NCI-H748 treated with DMSO at 0.1 percent for 48 hours (cell line): Measurements from ENCODE around the gene SLK.

Experiments
- DNase-seq: peaks from one replicate; lab custom pipeline; 2025; lab: John Stamatoyannopoulos, UW

The SLK gene

DNA sequence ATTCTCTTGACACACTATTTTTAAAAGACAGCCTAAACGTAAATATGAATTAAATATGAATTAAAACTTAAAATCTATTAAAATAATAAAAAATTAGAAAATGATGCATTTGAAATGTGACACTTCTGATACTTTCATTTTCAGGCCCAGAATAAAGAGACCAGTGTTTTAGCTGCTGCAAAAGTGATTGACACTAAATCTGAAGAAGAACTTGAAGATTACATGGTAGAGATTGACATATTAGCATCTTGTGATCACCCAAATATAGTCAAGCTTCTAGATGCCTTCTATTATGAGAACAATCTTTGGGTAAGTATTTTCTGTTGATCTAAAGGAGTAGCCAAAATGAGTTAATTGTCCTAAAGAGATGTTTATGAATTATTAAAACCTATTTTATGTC is 23.6 kb downstream of the SLK start:
- DNase-seq: no peak

DNA sequence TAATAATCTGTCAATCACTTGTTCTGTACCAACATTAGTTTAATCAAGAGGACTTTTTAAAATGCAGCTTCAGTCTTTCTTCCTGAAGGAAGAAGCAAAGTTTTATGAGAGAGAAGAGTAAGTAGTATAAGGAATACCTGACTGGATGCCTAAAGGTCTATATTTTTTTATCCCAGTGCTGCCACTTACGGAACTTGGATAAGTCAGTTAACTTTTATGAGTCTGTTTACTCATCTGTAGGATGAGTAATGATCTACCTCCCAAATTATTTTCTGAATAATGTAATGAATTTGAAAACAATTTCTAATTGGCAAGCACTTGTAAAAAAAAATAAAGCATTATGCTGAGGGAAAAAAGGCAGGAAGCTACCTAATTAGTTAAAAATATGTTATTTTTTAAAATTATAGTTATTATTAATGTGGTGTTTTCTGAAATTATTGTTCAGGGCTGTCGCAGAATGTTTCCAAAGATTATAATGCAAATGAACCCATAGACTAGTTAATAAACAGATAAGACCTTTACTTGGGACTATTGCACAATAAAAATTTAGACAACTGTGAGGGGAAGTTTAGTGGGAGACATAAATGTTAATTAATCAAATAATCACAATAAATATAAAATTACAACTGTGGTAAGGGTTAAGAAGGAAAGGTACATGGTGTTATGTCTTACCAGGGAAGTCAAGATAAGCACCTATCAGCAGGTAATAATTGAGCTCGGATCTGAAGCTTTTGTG is 24.6 kb downstream of the SLK start:
- no peak for DNase-seq

DNA sequence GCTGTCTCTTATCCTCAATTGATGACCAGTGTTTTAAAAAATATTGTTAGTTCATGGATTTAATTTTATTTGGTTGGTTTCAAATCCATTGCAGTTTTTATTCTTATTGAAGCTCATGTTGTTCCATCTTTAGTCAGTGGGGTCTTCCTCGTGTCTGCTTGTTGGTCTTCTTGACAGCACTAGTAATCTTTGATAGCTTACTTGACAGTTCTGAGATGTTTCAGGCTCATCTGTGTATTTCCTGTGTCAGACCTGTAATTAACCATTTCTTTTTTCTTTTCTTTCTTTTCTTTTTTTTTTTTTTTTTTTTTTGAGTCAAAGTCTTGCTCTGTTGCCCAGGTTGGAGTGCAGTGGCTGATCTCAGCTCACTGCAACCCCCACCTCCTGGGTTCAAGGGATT is 28.2 kb downstream of the SLK start:
- DNase-seq: no peak

DNA sequence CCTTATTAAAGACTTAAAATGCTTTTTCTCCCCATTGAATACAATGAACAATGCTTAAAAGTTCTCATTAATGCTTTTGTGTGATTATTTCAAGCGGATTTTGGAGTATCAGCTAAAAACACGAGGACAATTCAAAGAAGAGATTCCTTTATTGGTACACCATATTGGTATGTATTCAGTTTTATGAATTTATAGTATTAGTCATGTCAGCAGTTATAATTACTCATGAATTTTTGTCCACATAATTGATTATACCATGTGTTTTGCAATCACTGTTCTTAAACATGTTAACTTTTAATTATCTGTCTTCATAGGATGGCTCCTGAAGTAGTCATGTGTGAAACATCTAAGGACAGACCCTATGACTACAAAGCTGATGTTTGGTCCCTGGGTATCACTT is 31.9 kb downstream of the SLK start:
- DNase-seq: no peak

DNA sequence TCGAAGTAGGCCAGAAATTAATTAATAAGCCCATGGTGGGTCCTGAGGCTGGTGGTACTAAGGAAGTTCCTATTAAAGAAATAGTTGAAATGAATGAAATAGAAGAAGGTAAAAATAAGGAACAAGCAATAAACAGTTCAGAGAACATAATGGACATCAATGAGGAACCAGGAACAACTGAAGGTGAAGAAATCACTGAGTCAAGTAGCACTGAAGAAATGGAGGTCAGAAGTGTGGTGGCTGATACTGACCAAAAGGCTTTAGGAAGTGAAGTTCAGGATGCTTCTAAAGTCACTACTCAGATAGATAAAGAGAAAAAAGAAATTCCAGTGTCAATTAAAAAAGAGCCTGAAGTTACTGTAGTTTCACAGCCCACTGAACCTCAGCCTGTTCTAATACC is 36.0 kb downstream of the SLK start:
- no peak for DNase-seq

DNA sequence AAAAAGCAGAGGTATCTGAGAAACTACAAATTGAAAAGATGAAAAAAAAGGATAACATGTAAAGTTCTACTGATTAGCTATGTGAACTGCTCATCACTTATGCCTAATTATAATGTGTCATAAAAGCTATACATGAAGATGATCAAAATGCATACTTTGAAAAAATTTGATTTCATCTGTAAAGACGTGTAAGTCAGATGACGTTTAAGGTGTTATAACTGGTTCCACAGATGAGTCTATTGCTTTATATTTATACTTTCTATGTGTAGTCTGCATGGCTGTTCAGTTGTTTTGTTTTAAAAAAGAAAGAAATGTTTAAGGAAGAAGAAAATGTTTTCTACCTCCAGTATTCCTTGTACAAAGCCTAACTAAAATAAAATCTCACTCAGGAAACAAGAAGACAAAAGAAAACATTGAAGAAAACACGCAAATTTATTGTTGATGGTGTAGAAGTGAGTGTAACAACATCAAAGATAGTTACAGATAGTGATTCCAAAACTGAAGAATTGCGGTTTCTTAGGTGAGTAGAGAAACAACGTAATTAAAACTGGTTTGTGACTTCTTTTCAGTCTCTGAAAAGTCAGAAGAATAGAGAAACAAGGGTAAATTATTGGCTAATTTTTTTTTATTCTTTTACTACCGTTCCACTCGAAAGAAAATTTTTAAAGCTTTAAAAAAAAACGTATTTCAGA is 38.4 kb downstream of the SLK start:
- no peak for DNase-seq

DNA sequence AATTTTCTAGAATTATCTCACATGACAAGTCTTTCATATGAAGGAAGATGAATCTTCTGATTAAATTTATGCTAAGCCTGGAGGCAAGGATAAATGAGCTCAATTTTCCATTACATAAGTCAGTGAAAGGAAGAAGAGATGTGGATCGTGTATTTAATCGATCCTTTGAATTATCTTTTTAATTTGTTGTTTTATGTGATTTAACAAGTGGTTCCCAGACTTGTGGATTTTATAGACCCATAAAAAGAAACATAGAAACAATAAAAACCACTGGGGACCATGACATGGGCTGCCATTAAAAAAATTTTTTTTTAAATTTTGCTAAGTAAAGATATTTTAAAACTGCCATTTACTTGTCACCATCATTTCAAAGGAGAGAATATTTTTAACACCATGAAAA is 45.0 kb downstream of the SLK start:
- DNase-seq: no peak

DNA sequence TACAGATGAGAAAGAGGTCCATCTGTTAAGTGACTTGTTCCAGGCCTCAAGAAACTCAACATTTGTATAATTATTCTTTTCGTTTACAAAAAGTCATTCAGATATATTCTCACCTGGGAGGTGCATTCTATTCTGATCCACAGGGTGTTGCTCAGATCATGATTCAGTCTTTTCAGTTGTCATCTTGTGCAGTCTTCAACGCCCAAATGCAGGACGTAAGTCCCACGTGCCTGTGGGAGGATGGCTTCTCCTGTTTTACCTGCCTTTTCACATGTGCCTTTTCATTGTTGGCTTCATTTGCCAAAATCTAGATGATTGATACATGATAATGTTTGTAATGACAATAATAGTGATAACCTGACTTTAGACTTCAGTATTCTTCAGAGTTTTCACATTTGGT is 46.5 kb downstream of the SLK start:
- no peak for DNase-seq

DNA sequence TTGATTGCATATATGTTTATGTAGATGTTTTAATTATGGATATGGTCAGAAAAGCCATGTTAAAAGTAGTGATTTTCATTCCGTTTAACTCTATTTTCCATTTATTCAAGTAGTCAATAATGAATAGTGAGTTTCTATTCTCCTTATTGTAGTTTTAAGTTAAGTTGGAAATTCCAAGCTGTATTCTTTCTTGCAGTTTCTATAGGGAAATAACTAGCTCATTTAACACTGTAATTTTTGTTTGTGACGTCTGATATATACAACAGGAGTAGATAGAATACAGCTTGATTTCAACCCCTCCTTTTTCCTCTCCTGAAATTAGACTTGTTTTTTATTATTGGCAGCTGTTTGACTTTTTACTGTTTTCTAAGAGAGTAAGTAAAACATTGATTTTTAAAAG is 47.2 kb downstream of the SLK start:
- DNase-seq: no peak

DNA sequence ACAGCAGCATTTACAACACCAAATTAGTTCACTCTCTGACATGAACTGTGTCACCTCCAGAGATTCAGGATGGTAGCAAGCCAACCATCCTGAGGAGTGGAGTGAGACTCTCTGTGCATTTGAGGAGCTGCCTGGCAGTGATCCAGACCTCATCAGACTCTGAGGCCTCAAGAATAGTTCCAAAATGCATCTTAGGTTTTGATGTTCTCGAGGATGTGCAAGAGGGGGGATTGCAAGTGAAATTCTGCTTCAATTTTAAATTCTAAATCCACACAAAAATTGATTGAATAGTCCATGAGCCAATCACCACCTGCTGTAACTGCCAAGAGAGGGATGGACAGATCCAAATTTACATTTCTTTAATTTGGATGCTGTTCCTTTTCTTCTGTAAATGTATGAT is 49.7 kb downstream of the SLK start:
- DNase-seq: no peak

DNA sequence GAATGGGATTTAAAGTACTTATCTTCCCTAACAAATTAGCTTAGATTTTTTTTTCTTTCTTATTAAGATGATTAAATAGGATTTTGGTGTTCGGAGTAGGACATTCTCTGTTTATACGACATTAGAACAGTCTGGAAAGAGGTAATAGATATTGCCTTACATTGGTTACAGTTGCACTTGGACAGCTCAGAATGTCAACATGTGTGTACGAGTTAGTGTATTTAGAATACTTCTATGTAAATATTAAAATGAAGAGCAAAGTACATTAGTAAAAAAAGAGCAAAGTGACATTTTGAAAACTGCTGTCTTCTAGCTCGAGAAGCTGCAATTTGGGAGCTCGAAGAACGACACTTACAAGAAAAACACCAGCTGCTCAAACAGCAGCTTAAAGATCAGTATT is 51.5 kb downstream of the SLK start:
- DNase-seq: no peak

DNA sequence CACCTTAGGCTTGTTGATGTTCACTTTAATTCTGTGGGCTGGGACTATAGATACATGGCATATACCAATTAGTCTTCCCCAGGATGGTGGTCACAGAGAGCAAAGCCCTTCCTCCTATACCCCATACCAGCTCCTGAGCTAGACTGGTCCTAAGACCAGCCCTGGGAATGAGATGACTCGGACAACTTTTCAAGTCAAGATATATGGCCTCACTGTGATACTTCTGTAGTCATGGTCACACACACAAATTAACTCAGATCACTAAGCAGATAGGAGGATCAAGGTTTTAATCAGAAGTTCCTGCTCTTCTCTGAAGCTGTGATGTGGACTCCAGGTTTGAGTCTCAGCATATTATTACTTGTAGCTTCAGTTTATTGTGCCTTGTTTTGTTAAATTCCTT is 53.1 kb downstream of the SLK start:
- DNase-seq: no peak

DNA sequence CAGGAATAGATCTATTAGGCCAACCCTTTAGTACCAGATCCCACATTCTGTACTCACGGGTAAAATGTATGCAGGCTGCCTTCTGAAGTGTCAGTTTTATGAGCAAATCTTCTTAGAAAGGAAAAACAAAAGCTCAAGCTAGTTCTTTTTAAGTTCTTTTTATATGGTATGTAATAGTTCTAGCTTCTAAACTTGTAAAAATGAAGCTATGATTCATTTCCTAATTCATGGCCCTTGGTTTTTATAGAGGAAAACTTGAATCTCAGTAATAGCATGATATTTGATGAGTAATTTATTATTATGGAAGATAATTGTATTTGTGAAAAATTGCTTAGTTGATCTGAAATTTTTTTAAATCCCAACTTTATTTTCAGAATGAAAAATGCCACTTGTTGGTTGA is 54.3 kb downstream of the SLK start:
- no peak for DNase-seq

DNA sequence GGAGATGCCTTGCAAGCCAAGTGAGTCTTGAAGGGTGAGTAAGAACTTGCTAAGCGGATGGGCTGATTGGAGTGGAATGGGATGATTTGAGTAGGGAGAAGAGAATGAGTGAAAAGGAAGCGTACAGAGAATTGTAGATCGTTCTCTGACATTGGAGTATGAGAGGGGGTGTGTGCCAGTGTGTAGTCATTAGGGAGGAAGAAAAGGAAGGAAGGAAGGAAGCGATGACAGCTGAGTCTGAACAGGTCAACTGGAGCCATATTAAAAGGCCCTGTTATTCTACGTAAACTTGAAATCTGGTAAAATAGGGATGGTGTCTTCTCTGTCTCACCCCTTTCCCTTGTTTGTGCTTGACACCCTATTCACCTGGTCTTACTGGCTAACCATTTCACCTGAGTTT is 55.1 kb downstream of the SLK start:
- DNase-seq: no peak

DNA sequence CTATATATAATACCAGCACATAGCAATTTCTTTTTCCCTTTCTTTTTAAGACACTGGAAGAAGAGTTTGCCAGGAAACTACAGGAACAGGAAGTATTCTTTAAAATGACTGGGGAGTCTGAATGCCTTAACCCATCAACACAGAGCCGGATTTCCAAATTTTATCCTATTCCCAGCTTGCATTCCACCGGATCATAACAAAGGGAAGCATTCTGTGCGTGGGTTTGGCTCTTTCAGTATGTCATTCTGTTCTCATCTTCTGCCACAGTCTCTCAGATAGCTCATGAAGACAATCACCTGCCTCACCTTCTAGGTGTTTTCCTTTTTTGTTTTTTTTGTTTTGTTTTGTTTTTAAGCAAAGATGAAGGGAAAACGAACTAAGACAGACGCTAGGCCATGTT is 58.6 kb downstream of the SLK start:
- DNase-seq: no peak

DNA sequence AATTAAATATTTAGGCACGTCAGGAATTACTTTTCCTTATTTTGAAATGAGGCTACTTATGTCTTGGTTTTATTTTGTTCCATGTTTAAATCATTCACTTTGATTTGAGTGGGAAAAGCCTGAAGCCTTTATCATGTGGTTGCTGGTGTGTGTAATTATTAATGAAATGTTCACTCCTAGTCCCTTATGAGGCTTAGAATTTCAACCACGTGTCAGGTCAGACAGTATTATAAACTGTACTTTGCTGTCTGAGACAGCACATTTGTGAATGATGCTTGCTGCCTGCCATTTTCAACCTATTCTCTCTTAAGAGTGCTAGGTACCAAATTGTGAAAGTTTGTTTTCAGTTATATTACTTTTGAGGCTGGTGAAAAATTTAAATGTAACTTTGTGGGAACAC is 59.8 kb downstream of the SLK start:
- DNase-seq: no peak

DNA sequence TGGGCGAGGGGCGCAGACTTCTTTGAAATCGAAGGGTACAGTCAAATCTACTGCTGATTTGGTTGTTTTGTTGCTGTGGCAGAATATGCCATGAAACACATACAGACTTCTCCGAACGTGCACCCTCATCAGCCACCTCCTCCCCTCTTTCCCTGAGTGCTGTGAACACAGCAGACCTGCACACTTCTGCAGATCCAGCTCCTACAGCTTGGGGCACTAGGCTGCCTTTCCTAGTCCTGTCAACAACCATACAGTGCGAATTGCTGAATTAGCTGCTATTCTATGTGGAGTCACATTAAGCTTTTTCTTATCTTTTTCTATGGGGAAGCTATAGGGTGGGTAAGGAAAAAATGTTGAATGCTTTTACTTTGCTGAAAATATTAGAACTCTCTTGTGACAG is 61.2 kb downstream of the SLK start:
- no peak for DNase-seq

DNA sequence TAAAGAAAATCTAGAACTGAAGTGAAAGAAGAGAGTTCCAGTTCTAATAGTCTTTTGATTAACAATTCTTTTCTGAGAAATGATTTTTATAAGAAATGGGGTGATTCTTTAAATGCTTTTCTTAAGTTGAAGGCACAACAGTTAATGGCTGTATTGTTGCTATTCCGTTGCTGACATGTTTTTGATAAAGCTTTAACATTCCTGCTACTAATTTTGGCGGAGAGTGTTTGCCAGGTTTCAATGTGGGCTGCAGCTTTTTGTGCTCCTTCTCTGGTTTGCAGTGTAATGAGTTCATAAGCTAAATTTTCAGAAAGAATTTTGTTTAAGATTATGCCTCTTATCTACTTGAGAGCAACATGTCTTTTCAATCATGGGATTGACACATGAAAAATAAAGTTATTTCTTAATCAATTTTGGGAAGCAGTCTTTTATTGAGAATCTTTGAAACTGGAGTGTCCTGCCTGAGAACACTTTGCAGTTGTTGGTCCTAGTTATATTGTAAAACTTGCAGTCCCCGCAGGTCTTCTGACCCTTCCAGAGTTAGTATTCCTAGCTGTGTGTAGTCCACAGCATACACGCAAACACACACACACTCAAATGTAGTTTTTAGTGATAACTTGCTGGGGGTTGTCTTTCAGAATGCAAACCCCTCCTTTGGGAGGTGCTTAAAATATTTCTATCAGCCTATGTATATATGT is 62.0 kb downstream of the SLK start:
- DNase-seq: no peak

DNA sequence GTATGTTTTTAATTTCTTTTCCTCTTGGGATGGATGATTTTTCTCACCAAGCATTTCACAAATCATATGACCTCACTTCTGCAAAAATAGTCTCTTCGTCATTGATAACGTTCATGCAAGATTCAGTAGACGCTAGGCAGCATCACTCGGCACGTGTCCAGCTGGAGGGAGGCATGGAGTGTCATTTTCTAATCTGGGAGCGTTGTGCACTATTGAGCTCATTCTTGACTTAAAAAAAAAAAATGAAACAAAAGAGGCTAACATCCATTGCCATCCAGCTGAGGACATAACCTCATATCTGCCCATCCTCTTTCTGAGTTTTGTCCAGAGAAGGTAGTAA is 62.6 kb downstream of the SLK start:
- no peak for DNase-seq

DNA sequence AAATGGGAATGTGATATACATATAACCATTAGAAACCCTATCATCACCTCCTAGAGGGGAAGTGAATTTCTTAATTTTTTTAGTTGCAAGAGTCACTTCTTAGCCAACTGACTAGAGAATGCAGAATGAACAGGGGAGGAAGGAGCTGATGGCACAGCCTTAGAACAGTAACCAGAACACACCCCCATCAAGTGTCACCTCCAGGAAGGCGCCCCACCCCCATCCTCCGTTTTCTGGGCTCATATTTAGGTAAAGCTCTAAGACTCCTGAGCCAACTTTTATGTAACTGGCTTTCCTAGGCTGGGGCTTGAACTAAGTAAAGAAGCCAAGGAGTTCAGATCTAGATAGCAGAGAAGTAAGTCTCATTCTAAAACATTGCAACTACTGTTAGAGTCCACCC is 64.7 kb downstream of the SLK start:
- DNase-seq: no peak

DNA sequence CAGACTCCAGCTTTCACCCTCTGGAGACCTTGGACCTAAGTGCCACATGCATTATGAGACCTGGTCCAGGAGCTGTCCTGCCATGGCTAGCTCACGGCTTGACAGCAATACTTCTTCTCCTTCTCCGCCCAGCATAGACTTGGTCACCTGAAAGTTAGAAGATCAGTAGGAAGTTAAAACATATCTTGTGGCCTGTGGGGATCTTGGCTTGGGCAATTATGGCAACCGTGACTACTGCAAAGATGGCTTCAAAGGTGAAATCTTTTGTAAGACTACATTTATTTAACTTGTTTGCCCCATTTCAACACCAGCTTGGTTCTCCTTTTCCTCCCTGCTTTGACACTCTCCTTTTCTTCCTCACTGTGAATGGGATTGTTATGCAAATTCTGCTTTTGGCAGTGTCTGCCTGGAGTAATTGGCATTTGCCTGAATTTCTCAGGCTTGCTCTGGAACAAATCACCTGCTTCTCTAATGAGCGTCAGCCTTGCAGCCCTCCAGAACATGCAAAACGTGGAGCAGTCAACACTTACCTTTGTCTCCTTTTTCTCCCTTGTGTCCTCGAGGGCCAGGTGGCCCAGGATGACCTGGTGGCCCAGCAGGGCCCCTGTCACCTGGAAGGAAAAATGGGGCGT is 65.3 kb downstream of the SLK start:
- DNase-seq: no peak

DNA sequence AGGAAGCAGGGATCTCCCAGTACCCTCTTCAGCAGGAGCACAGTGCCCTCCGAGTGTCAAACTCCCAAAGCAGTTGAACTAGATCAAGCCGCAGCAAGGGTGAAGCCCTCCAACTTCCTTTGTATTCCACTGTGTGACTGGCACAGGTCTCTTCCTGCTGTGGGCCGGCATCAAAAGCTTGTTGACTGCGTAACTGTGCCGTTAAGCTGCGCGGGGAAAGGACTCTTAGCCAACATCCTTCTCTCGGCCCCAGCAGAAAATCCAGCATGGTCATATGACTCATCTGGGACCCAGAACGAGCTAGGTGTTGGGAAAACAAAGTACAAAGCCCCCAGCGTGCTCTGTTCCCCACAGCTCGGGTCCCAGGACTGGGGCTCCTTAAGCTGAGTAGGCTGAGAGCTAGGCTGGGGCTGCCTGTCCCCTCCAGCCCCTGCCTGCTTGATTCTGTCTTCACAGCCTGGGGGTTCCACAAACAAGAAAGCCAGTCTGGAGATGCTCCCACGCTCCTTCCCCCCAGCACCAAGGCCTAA is 66.5 kb downstream of the SLK start:
- DNase-seq: no peak

DNA sequence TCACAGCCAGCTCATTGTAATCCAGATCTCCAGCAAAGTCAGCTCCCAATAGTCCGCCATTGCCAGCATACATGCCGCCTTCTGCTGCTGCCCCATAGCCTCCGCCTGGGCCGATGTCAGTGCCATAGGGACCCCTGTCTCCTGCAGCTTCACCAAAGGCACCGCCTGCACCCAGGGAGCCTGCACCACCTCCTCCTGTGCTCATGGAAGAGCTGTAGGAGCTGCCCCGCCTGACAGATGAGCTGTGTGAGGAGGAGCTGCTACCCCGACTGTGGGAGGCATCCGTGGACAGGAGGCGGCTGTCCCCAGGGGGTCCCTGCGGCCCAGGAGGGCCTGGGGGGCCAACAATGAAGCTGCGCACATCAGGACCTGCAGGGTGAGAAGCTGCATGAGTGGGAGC is 67.0 kb downstream of the SLK start:
- DNase-seq: no peak
